Stimulated activated CD8-positive, alpha-beta memory T cell treated with anti-CD3 and anti-CD28 coated beads, Interleukin-12 subunit alpha, Interleukin-12 subunit beta, amount 100 ng/mL, for 4 hours (primary cell): Measurements from ENCODE around the gene ATP9B.

Experiments
- DNase-seq: peaks from one replicate; pipeline ENCODE4 v3.0.0-alpha.2; 2020; ENCODE audit warnings: low read depth

Gene ATP9B

DNA sequence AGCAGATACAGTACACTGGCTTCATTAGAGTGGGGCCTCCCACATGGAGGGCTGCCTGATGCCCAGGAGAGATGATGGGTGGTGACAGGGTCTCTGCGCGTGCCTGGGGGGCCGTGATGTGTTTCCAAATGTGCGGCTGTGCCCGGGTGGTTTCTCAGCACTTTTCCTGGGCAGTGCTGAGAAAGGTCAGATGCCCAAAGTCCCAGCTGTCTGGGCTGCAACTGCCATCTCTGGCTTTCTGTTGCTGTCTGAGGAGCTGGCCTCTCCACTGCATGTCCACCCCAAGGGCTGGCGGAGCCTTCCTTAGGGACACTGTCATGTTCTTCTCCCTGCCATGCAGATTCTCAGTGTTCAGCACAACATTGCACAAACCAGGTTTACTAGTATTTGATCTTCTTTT is 263.9 kb downstream of the ATP9B start:
- no peak for DNase-seq

DNA sequence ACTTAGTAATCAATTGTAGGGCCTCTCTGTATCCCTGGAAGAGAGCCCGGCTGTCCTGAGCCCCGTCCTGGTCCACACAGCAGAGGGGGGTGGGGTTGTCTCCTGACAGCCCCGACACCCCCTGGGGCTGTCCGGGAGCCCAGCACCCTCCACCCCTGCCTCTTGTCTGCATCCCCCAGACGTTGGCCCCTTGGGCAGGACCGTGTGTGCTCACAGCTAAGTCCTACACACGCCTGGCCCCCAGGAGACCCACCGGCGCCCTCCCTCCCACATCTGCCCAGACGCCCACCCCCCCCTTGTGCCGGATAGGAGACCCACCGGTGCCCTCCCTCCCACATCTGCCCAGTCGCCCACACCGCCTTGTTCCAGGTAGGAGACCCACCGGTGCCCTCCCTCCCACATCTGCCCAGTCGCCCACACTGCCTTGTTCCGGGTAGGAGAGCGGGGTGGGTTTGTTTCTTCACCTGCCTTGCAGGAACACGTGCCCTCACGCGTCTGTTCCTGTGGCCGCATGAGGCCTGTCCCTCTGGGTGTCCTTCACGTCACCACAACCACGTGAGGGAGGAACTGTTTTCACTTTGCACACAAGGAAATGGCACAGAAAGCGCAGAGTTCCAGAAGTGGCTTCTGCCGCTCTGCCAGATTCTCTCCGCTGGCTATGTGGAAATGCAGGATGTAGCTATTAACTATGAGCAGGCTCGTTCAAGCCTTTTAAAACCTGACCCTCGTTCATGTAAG is 265.5 kb downstream of the ATP9B start:
- no peak for DNase-seq

GRCh38 chr18:79335833-79336360 is 266.7 kb downstream of the ATP9B start:
- DNase-seq, result no peak

GRCh38 chr18:79336556-79337142 is 267.5 kb downstream of the ATP9B start:
- DNase-seq, result no peak

- DNase-seq, result no peak
Observed at GRCh38 chr18:79337184-79337583, 268.0 kb downstream of the ATP9B start.

- no peak for DNase-seq
Observed at GRCh38 chr18:79337620-79338019, 268.4 kb downstream of the ATP9B start.

DNA sequence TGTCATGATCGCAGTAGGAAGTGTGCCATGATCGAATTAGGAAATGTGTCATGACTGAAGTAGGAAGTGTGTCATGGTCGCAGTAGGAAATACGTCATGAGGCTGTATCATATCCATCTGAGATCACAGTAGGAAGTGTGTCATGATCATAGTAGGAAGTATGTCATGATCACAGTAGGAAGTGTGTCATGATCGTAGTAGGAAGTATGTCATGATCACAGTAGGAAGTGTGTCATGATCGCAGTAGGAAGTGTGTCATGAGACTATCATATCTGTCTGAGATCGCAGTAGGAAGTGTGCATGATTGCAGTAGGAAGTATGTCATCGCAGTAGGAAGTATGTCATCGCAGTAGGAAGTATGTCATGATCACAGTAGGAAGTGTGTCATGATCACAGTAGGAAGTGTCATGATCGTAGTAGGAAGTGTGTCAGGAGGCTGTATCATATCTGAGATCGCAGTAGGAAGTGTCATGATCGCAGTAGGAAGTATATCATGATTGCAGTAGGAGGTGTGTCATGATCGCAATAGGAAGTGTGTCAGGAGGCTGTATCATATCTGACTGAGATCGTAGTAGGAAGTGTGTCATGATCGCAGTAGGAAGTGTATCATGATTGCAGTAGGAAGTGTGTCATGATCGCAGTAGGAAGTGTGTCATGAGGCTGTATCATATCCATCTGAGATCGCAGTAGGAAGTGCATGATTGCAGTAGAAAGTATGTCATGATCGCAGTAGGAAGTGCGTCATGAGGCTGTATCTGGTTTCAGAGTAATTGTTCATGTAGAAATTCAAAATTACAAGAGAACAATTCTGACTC is 270.1 kb downstream of the ATP9B start:
- DNase-seq, result no peak

GRCh38 chr18:79343567-79344207 is 274.5 kb downstream of the ATP9B start:
- DNase-seq, result no peak

- no peak for DNase-seq
Observed at GRCh38 chr18:79344208-79344581, 275.0 kb downstream of the ATP9B start.

DNA sequence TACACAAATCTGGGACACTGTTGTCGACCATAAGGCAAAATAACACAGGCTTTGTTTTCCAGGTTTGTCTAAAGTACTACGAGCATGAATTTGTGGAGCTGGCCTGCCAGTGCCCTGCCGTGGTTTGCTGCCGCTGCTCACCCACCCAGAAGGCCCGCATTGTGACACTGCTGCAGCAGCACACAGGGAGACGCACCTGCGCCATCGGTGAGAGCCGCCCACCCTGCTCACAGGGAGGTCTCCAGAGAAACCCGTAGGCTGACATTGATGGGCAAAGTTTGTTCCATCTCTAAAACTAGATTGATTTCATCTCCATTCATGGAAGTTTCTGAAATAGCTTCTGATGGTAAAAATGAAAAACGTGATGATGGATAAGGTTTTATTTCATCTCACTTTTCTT is 276.2 kb downstream of the ATP9B start:
- DNase-seq, result no peak

DNA sequence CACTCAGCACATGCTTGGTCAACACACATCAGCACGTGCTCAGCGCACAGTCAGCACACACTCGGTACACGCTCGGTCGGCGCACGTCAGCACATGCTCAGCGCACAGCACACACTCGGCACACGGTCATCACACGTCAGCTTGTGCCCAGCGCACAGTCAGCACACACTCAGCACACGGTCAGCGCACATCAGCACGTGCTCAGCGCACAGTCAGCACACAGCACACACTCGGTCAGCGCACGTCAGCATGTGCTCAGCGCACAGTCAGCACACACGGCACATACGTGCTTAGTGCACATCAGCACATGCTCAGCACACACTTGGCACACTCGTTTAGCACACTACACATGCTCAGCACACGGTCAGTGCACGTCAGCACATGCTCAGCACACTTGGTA is 276.8 kb downstream of the ATP9B start:
- no peak for DNase-seq

- DNase-seq, result no peak
Observed at GRCh38 chr18:79348066-79348465, 278.9 kb downstream of the ATP9B start.

DNA sequence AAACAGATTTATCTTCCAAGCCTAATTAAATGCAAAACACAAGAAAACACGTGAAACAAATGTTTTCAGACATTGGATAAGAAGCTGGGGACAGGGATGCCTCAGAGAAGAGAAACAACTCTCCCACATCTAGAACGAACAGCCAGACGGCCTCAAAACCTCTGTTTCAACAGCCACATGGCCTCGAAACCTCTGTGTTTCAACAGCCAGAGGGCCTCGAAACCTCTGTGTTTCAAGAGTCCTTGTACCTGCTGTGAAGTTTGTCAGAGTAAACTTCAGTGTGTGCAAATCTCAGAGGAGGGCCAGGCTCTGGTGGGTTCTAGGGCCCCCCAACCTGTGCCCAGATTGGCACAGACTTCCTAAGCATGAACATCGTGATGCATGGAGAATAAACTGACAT is 283.2 kb downstream of the ATP9B start:
- no peak for DNase-seq

- no peak for DNase-seq
Observed at GRCh38 chr18:79353267-79353666, 284.1 kb downstream of the ATP9B start.

DNA sequence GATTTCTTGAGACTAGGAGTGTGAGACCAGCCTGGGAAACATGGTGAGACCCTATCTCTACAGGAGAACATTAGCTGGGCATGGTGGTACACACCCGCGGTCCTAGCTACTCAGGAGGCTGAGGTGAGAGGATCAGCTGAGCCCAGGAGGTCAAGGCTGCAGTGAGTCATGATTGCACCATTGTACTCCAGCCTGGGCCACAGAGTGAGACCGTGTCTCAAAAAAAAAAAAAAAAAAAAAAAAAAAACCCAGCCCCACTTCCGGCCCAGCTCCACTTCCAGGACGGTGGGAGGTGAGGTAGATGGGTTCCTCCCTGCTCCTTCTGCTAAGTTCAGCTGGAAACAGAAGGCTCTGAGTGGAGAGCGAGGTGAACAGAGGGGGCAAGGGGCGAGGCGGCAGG is 285.2 kb downstream of the ATP9B start:
- no peak for DNase-seq

GRCh38 chr18:79355433-79356335 is 286.5 kb downstream of the ATP9B start:
- no peak for DNase-seq

DNA sequence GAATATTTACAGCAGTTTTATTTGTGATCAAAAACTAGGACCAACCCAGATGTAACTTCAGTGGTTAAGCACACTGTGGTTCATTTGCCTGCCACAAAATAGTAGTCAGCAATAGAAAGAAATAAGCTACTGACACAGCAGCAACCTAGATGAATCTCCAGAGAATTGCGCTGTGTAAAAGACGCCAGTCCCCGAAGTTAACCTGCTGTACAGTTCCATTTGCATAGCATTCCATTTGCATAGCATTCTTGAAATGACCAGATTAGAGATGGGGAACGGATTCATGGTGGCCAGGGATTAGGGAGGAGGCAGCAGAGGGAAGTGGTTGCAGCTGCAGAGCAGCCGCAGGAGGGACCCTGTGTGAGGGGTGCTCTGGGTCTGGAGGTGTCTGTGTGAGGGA is 287.2 kb downstream of the ATP9B start:
- DNase-seq, result no peak

DNA sequence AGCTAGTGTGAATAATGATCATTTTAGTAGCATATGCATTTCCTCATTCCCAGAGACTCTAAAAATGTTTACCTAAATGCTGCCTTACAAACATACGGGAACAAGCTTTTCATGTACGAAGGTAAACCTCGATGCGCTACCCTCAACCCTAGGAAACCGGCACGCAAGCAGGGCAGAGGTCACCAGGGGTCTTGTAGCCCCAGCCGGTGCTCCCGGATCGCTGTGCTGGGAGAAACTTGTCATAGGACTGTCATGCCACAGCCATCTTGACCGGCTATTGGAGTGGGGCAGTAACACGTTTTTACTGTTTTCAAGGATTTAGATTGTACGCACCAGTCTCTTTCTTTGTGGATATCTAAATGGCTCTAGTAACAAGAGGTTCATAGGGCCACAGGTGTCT is 291.7 kb downstream of the ATP9B start:
- DNase-seq, result no peak

GRCh38 chr18:79361766-79362522 is 292.8 kb downstream of the ATP9B start:
- no peak for DNase-seq

GRCh38 chr18:79365701-79366100 is 296.5 kb downstream of the ATP9B start:
- no peak for DNase-seq
